NCI-H446 (cell line): Measurements from ENCODE around the gene EPB41L1.

Experiments
- DNase-seq, 2 experiments: peaks; one replicate each; lab custom pipeline; 2025; lab: John Stamatoyannopoulos, UW

Gene EPB41L1

GRCh38 chr20:36225666-36226065, 71.1 kb downstream of the EPB41L1 start:
- no peak for DNase-seq

GRCh38 chr20:36228770-36229169, 74.2 kb downstream of the EPB41L1 start:
- no peak for DNase-seq

GRCh38 chr20:36230019-36230418, 75.5 kb downstream of the EPB41L1 start:
- DNase-seq = no peak

GRCh38 chr20:36231331-36231730, 76.8 kb downstream of the EPB41L1 start:
- no peak for DNase-seq

- no peak for DNase-seq
These were observed 80.3 kb downstream of the EPB41L1 start for GRCh38 chr20:36234771-36235320.

GRCh38 chr20:36235892-36236785, 81.6 kb downstream of the EPB41L1 start, which contains the start of gene AAR2:
Gene AAR2 (plus strand): TSS chr20:36236478. CDS start chr20:36239869, 3,391 bp downstream.
- peak; percentile 42 to 78 for DNase-seq

- DNase-seq = no peak
These were observed 82.2 kb downstream of the EPB41L1 start for GRCh38 chr20:36236786-36237121.

GRCh38 chr20:36237477-36237876, 82.9 kb downstream of the EPB41L1 start:
- DNase-seq = no peak

GRCh38 chr20:36238153-36238552, 83.6 kb downstream of the EPB41L1 start:
- DNase-seq = no peak

- DNase-seq = no peak
These were observed 84.2 kb downstream of the EPB41L1 start for GRCh38 chr20:36238760-36239159.

- no peak for DNase-seq
These were observed 85.5 kb downstream of the EPB41L1 start for GRCh38 chr20:36240076-36240475.

GRCh38 chr20:36241678-36242077, 87.1 kb downstream of the EPB41L1 start:
- no peak for DNase-seq

GRCh38 chr20:36243726-36244125, 89.2 kb downstream of the EPB41L1 start:
- DNase-seq = no peak

- DNase-seq = no peak
These were observed 91.9 kb downstream of the EPB41L1 start for GRCh38 chr20:36246401-36246800.

- no peak for DNase-seq
These were observed 94.3 kb downstream of the EPB41L1 start for GRCh38 chr20:36248836-36249235.

GRCh38 chr20:36249450-36249849, 94.9 kb downstream of the EPB41L1 start:
- no peak for DNase-seq

GRCh38 chr20:36251426-36251825, 96.9 kb downstream of the EPB41L1 start:
- DNase-seq = no peak

GRCh38 chr20:36252511-36252910, 98.0 kb downstream of the EPB41L1 start:
- DNase-seq = no peak

- no peak for DNase-seq
These were observed 98.5 kb downstream of the EPB41L1 start for GRCh38 chr20:36253036-36253435.

- DNase-seq = no peak
These were observed 99.5 kb downstream of the EPB41L1 start for GRCh38 chr20:36254076-36254475.

- no peak for DNase-seq
These were observed 100.9 kb downstream of the EPB41L1 start for GRCh38 chr20:36255445-36255844.

GRCh38 chr20:36259177-36260061, 104.9 kb downstream of the EPB41L1 start:
- DNase-seq = no peak

GRCh38 chr20:36260316-36260715, 105.8 kb downstream of the EPB41L1 start:
- DNase-seq = no peak
